MG63 (cell line): ENCODE results near the gene IREB2. TPM values are rescaled to one million over a fixed set of nuclear protein-coding genes. Genes with fewer than 3 reads are reported as not detected.
"Not testable (repeated sequence)": the region's sequence is repeated elsewhere in the genome, so short reads cannot be mapped to it uniquely, and the experiment has no call there.

Experiments
- DNase-seq: peaks from one replicate; pipeline ENCODE4 v3.0.0-alpha.2; 2020
- H3K27me3 ChIP-seq: fragments of 250-450 bp; sonication (Bioruptor Pico); 2 replicates; pipeline ENCODE4 v1.5.1; 2020; ENCODE audit warnings: mild to moderate bottlenecking, moderate library complexity
- H3K36me3 ChIP-seq: fragments of 250-450 bp; sonication (Bioruptor Pico); 2 replicates; pipeline ENCODE4 v1.5.1; 2020; ENCODE audit warnings: mild to moderate bottlenecking, moderate library complexity
- H3K4me3 ChIP-seq: fragments of 250-450 bp; sonication (Bioruptor Pico); 2 replicates; pipeline ENCODE4 v1.5.1; 2020; ENCODE audit warnings: mild to moderate bottlenecking, moderate library complexity
- H3K9me3 ChIP-seq: fragments of 250-450 bp; sonication (Bioruptor Pico); 2 replicates; pipeline ENCODE4 v1.5.1; 2020; ENCODE audit warnings: mild to moderate bottlenecking, moderate library complexity
- total RNA-seq: library from RNA; depleted of rRNA; stranded (reverse); fragments of >200 nt; shearing (Covaris generic); gene quantifications from 2 replicates; pipeline ENCODE4 v1.2.3, GENCODE V29; 2014; ENCODE audit warnings: low replicate concordance

IREB2 gene
- total RNA-seq, 1 experiment from 2014 or later: 15.1 TPM

DNA sequence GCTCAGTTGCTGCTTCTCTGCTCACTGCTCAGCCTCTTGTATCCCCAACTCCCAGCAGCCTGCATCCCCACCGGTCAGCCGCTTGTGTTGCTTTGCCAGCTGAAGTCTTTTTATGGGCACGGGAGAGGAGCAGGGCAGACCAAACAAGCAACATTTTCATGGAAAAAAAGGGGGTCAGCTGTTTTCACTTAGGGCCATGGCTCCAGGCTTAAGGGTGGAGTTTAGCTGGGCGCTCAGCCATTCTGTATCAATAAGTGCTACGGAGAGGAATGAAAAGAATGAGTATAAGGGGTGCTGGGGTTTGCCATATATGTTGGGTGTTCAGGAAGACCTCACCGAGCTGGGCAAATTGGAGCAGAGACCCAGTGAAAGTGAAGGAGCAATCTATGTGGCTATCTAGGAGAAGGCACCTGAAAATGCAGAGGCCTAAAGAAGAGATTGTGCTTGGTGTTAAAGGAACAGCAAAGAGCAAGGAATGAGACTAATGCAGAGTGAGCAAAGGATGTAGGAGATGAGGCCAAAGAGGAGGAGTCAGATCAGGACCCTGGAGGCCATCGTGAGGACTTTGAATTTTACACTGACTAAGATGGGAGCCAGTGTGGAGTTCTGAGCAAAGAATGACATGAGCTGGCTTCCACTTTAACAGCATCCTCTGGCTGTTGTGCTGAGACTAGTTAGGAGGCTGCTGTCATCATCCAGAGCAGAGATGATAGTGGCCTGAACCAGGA is 16.6 kb upstream of the IREB2 start:
- Histone ChIP-seq H3K36me3 (no peaks in the 10 kb centered on the region), H3K9me3 (no peaks in the 10 kb centered on the region), H3K4me3 (no peak overlapping the region), H3K27me3 (peaks cover 32% of the 10 kb centered on the region)
- DNase-seq: no peak

DNA sequence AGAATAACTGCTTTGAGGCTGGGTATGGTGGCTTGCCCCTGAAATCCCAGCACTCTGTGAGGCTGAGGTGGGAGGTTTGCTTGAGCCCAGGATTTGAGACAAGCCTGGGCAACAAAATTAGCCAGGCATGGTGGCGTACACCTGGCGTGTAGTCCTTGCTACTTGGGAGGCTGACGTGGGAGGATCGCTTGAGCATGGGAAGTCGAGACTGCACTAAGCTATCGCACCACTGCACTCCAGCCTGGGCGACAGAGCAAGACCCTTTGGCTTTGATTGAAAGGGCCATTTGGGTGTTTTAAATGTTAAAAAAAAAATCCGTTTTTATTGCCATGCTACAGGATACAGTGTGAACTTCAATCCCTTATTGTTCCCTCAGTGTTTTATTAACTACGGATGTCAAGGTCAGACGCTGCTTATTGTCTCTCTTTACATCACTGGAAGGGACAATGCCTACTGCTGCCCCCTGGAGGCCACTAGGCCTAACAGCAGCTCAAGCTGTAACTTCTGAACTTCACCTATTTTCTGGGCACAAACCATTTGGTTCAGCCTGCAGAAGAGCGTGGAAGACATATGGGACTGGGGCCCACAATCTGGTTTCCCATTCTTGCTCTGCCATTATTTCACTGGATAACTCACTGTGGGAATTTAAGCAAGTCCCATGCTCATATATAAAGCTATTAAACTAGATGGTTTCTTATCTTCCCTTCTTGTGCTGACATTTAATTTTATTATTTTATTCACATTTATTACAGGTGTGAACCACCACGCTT is 15.3 kb upstream of the IREB2 start:
- DNase-seq: peak; percentile 45
- Histone ChIP-seq H3K27me3 (peaks cover 32% of the 10 kb centered on the region), H3K9me3 (no peaks in the 10 kb centered on the region), H3K36me3 (no peaks in the 10 kb centered on the region), H3K4me3 (no peak overlapping the region)

DNA sequence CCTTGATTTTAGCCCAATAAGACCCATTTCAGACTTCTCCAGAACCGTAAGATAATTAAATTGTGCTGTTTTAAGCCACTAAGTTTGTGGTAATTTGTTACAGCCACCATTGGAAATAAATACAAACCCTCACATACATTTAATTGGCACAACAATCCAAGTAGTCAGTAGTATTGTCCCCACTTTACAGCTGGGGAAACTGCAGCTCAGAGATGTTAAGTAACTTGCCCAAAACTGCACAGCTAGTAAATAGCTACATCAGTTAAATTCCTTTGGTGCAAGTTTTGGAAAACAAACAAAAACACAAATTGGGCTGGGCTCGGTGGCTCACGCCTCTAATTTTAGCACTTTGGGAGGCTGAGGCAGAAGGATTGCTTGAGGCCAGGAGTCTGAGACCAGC is 13.3 kb upstream of the IREB2 start:
- H3K27me3 ChIP-seq: peaks cover 38% of the 10 kb centered on the region
- H3K9me3 ChIP-seq: no peaks in the 10 kb centered on the region
- H3K36me3 ChIP-seq: no peaks in the 10 kb centered on the region
- DNase-seq: no peak
- no peak overlapping the region for H3K4me3 ChIP-seq

DNA sequence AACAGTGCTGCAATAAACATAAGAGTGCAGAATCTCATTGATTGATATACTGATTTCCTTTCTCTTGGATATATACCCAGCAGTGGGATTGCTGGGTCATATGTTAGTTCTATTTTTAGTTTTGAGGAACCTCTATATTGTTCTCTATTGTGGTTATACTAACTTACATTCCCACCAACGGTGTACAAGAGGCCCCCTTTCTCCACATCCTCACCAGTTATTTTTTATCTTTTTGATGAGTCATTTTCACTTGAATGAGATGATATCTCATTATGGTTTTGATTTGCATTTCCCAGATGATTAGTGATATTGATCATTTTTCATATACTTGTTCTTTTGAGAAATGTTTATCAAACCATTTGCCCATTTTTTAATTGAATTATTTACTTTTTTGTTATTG is 12.4 kb upstream of the IREB2 start:
- Histone ChIP-seq H3K36me3 (no peaks in the 10 kb centered on the region), H3K4me3 (no peak overlapping the region), H3K9me3 (no peaks in the 10 kb centered on the region), H3K27me3 (peaks cover 38% of the 10 kb centered on the region)
- DNase-seq: no peak

DNA sequence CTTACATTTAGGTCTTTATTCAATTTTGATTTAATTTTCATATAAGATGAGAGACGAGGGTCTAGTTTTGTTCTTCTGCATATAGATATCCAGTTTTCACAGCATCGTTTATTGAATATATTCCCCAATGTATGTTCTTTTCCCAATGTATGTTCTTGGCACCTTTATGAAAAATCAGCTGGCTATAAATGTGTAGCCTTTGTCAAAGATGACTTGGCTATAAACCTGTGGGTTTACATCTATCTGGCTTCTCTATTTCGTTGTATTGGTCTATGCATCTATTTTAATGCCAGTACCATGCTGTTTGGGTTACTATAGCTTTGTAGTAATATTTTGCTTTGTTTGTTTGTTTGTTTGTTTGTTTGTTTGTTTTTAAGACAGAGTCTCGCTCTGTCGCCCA is 11.7 kb upstream of the IREB2 start:
- peaks cover 38% of the 10 kb centered on the region for H3K27me3 ChIP-seq
- no peak overlapping the region for H3K4me3 ChIP-seq
- no peaks in the 10 kb centered on the region for H3K36me3 ChIP-seq
- no peak for DNase-seq
- no peaks in the 10 kb centered on the region for H3K9me3 ChIP-seq

DNA sequence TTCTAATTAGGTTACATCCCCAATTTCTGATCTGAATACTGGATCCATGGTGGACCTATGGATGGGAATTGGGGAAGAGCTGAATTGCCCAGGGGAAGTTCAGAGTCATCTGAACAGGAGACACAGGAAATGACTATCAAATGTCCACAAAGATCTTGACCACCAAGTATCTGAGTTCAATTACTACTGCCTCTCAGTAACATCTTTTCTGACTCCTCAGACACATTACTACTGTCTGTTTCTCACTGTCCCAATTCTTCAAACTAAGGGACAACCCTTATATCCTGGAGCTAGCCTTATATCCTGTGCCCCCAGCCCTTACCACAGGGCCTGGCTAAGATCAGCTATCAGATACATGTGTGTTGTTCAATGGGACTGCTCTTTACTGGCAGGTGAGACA is 10.1 kb upstream of the IREB2 start:
- H3K36me3 ChIP-seq: no peaks in the 10 kb centered on the region
- no peak for DNase-seq
- no peak overlapping the region for H3K4me3 ChIP-seq
- peaks cover 37% of the 10 kb centered on the region for H3K27me3 ChIP-seq
- H3K9me3 ChIP-seq: no peaks in the 10 kb centered on the region

DNA sequence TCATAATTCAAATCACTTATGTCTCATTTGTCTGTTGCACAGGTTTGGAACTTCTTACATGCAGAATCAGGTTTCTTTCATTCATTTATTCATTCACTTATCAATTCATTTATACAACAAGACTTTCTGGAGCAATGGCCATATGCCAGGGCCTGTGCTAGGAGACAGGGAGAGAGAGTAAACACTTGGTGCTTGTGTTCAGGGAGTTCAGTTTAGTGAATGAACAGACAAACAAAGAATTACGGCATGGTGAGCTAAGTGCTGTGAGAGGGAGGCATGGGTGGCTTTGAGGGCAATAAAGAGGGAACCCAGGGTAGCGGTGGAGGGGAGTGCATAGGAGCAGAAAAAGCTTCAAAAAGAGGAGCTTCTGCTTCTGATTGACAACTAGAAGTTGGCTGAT is 8.5 kb upstream of the IREB2 start:
- Histone ChIP-seq H3K9me3 (no peaks in the 10 kb centered on the region), H3K4me3 (no peak overlapping the region), H3K36me3 (no peaks in the 10 kb centered on the region), H3K27me3 (peaks cover 26% of the 10 kb centered on the region)
- DNase-seq: no peak

DNA sequence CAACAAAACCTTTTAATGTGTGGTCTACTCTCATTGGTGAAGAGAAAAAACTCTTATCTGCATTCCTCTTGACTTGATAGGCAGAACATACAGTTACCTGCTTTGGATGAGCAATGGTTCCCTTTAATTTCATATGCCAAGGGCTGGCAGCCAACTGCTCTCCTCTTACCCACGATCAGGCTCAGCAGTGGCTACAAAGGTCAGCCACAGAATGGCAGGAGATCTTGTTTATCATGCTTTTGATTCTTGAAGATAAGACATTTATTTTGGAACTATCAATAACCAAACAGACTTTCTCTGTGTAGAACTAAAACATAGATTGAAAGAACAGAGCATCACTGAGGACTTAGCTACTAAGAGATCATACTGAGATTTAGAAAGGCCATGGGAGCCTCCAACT is 6.1 kb upstream of the IREB2 start:
- Histone ChIP-seq H3K9me3 (no peaks in the 10 kb centered on the region), H3K4me3 (no peak overlapping the region), H3K36me3 (no peaks in the 10 kb centered on the region), H3K27me3 (peaks cover 8% of the 10 kb centered on the region)
- DNase-seq: no peak

DNA sequence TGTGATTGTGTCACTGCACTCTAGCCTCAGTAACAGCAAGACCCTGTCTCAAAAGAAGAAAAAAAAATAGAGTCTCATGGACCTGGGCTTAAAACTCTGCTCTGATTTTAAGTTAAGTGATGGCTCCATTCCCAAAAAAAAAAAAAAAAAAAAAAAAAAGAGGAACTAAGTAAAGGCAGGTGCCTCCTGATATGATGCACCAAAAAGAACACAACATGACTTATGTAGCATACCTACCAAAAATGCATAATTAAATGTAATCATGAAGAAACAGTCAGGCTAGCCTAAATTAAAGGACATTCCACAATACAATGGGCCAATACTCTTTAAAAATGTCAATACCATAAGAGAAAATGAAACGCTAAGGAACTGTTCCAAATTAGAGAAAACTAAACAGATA is 5.4 kb upstream of the IREB2 start:
- Histone ChIP-seq H3K9me3 (no peaks in the 10 kb centered on the region), H3K4me3 (no peak overlapping the region), H3K27me3 (peaks cover 8% of the 10 kb centered on the region), H3K36me3 (no peaks in the 10 kb centered on the region)
- no peak for DNase-seq

DNA sequence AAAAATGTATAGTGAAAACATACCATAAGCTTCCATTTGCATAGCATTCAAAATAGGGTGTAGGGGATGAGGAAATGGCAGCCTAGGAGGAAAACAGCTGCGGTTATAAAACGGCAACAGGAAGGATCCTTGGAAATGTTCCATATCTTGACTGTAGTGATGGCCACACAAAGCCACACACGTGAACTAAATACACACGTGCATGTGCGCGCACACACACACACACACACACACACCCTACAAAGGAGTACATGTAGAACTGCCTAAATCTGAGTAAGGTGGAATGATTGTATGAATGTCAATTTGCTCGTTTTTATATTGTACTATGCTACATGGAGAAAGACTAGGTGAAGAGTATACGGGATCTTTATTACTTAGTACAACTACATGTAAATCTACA is 3.9 kb upstream of the IREB2 start:
- Histone ChIP-seq H3K9me3 (no peaks in the 10 kb centered on the region), H3K4me3 (no peak overlapping the region), H3K36me3 (peaks cover 2% of the 10 kb centered on the region; the same call in 1 of the 2 replicates), H3K27me3 (peaks cover 2% of the 10 kb centered on the region; the same call in 1 of the 2 replicates)
- no peak for DNase-seq

DNA sequence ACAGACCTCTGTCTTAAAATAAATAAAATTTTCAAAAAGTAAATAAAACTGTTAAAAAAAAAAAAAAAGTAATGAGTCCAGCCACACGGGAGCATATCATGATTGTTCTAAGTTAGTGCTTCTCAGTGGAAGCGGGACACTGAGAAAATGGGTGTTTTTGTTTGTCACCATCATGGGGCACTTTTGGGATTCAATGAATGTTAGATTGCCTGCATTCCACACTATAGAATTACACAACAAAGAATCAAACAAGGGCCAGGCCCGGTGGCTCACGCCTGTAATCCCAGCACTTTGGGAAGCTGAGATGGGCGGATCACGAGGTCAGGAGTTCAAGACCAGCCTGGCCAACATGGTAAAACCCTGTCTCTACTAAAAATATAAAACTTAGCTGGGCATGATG is 3.3 kb upstream of the IREB2 start:
- not testable (repeated sequence) for H3K36me3 ChIP-seq, DNase-seq, H3K27me3 ChIP-seq, H3K9me3 ChIP-seq, H3K4me3 ChIP-seq

DNA sequence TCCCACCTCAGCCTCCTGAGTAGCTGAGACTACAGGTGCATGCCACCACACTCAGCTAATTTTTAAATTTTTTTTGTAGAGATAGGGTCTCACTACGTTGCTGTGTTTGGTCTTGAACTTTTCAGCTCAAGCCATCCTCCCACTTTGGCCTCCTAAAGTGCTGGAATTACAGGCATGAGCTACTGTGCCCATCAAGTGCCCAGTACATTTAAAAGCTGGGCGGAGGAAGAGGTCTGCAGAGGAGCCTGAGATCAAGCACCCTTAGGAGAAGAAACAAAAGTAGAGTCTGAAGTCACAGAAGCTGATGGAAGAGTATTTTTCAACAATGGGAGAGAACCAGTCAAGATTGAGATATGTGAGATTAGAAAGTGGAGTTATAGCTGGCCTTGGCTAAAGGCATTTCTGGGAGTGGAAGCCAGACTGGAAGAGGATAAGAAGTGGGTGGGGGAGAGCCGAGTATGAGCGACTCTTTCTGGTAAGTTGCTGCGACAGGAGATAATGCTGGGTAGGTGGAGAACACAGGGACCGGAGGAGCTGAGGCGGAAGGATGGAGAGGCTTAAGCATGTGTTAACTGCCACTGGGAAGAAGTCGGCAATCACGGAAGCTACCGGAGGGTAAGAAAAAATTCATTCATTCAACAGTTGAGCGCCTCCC is 782 bp upstream of the IREB2 start:
- peaks cover 31% of the 10 kb centered on the region for H3K36me3 ChIP-seq
- peak; percentile 22 for DNase-seq

DNA sequence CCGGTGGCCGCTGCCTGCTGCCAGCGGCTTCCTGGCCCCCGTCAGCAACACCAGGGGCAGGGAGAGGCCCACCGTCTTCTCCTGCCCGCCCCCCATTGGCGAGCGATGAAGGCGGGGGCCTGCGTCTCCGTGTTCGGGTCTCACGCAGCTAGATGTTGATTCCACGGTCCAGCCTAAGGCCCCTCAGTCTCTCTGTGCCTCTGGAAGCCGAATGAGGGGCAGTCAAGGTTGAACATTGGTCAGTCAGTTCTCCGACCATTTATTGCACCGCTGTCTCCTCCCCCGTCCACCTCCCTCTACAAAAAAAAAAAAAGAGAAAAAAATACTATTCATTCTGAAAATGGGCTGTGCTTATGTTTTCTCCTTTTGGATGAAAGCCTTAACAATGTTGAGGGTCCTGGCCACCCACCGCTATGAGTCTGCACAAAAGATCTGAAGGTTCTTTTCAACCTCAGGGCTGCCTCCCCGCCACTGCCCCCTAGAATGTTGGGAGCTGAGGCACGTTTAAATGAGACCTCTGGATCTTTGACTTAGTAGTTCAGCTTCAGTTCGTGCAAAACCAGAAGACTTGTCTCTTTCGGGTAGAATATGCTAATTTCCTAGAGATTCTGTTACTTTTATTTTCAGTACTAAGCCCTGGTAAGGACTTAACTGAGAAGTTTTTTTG is 736 bp downstream of the IREB2 start:
- peak; percentile 39 for DNase-seq
- H3K9me3 ChIP-seq: no peaks in the 10 kb centered on the region
- H3K36me3 ChIP-seq: peaks cover 46% of the 10 kb centered on the region
- H3K27me3 ChIP-seq: no peaks in the 10 kb centered on the region
- H3K4me3 ChIP-seq: peak overlapping the region; percentile 93

More for the DNA sequence above, 782 bp upstream of the IREB2 start:
- H3K27me3 ChIP-seq: peaks cover 2% of the 10 kb centered on the region; the same call in 1 of the 2 replicates
- H3K9me3 ChIP-seq: no peaks in the 10 kb centered on the region
- H3K4me3 ChIP-seq: peak overlapping the region; percentile 93

DNA sequence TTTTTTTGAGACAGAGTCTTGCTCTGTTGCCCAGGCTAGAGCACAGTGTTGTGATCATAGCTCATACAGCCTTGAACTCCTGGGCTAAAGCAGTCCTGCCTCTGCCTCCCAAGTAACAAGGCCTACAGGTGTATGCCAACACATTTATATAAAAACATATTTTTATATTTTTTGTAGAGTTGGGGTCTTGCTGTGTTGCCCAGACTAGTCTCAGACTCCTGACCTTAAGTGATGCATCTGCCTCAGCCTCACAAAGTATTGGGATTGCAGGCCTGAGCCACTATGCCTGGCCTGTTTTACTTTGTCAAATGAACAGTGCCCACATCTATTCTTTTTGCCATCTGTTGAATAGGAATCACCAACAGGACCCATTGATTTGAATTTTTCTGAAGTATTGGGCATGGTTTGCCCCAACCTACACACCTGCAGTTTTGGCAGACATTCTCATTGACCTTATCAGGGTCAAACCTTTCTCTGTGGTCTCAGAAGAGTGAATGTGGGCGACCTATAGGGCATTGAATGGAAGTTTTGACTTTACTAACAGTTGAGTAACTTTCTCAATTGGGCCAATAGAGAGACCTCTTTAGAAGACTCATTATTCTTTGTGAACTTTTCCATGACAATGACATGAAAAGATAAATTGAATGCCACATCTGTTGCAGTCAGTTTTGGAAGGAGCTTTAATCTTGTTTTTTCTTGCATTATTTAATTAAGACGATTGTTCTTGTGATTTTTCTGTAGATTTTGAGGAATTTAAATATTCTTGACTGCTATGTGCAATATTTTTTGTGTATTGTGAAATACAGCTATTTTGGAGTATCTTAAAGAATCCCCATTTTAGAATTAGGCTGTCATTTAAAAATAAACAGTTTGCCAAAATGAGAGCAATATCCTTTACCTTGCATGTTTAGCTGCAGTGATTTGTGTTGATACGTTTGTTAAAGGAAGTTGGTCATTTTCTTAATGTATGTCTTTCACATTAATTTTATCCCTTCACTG is 2.7 kb downstream of the IREB2 start:
- no peaks in the 10 kb centered on the region for H3K27me3 ChIP-seq
- peaks cover 64% of the 10 kb centered on the region for H3K36me3 ChIP-seq
- H3K4me3 ChIP-seq: no peak overlapping the region
- DNase-seq: no peak
- H3K9me3 ChIP-seq: no peaks in the 10 kb centered on the region

DNA sequence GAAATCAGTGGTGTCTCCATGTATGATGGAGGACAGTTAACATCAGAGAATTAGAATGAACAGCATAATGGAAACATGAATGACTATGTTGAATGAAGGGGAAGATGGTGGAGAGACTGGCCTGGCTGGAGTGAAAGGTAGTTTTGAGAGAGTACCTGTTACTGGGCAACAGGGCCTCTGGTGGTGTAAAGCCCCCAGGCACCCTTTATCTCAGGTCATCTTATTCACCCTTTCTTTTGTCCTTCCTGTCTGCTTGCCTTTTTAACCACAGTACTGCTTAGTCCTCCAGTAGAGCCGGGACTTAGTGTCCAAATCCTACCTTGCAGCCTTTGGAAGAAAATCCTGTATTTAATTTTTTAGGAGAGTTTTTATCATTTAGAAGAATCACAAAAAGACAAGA is 6.2 kb downstream of the IREB2 start:
- Histone ChIP-seq H3K36me3 (peaks cover 90% of the 10 kb centered on the region), H3K27me3 (no peaks in the 10 kb centered on the region), H3K9me3 (no peaks in the 10 kb centered on the region), H3K4me3 (no peak overlapping the region)
- DNase-seq: no peak

DNA sequence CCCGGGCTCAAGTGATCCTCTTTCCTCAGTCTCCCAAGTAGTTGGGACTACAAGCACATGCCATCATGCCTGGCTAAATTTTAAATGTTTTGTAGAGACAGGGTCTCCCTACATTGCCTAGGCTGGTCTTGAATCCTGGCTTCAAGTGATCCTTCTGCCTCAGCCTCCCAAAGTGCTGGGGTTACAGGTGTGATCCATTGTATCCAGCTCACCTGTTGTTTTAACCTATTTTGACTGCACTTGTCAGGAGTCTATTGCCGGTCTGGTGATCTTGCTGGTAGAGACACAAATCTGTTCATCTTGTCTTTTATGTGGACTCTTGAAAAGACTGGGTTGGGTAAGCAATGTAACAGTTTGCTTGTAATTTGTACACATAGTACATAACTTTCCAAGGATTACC is 7.9 kb downstream of the IREB2 start:
- H3K4me3 ChIP-seq: no peak overlapping the region
- DNase-seq: no peak
- peaks cover 85% of the 10 kb centered on the region for H3K36me3 ChIP-seq
- no peaks in the 10 kb centered on the region for H3K27me3 ChIP-seq
- no peaks in the 10 kb centered on the region for H3K9me3 ChIP-seq
